Endothelial cell of umbilical vein (primary cell): ENCODE results near the gene N4BP2. TPM values are rescaled to one million over a fixed set of nuclear protein-coding genes. Genes with fewer than 3 reads are reported as not detected.

ENCODE experiments used
- BruUV-seq: library from RNA; stranded (reverse); fragments of 400-500 nt; replicated peaks from 2 replicates; lab custom pipeline; 2021; lab: Mats Ljungman, UMichigan
- CTCF ChIA-PET: fragments of 300-600, 350-600 bp; sonication (Branson Sonifier 250); formaldehyde crosslinking; loops from one replicate; lab custom pipeline; 2021; ENCODE audit warnings: antibody characterized with exemption, inconsistent platforms; lab: Charles Lee
- POLR2A ChIA-PET: fragments of 300-600, 350-600 bp; sonication (Branson Sonifier 250); formaldehyde crosslinking; loops from one replicate; lab custom pipeline; 2021; ENCODE audit warnings: antibody characterized with exemption, inconsistent platforms; lab: Charles Lee
- DNase-seq: peaks from one replicate; pipeline ENCODE4 v3.0.0-alpha.2; 2011; ENCODE audit warnings: low read depth, low spot score
- FAIRE-seq: peaks from 2 replicates; lab custom pipeline; 2011; peaks lifted over from hg19 to GRCh38; lab: Jason Lieb, UNC
- H2AFZ ChIP-seq: 2 replicates; pipeline ENCODE4 v1.6.0; 2012; ENCODE audit warnings: low read depth, low read length, control low read depth, inconsistent platforms
- H3K27ac ChIP-seq: 2 replicates; pipeline ENCODE4 v1.5.1; 2011; ENCODE audit warnings: low read depth, mild to moderate bottlenecking, control low read depth, low read length, moderate library complexity; ENCODE audit not compliant: insufficient read depth
- H3K27me3 ChIP-seq, 2 experiments: 2 replicates each; pipeline versions ENCODE4 v1.6.0 to v1.6.1; 2011; ENCODE audit warnings: low read length in 2 of 2, mixed read lengths in 1 of 2; ENCODE audit not compliant: control insufficient read depth in 2 of 2, insufficient read depth in 2 of 2
- H3K36me3 ChIP-seq, 2 experiments: 2 replicates in 1 of 2; 3 replicates in 1 of 2; pipeline ENCODE4 v1.5.1; 2011; ENCODE audit warnings: low read length in 2 of 2, mild to moderate bottlenecking in 1 of 2, moderate library complexity in 1 of 2; ENCODE audit not compliant: control insufficient read depth in 2 of 2, insufficient read depth in 2 of 2; ENCODE audit errors: extremely low read depth in 1 of 2
- H3K4me1 ChIP-seq: 3 replicates; pipeline ENCODE4 v1.5.1; 2011; ENCODE audit warnings: mild to moderate bottlenecking, low read length; ENCODE audit not compliant: control insufficient read depth, insufficient read depth; ENCODE audit errors: extremely low read depth
- H3K4me2 ChIP-seq: 2 replicates; pipeline ENCODE4 v1.6.1; 2011; ENCODE audit warnings: low read length, control low read depth, mixed read lengths; ENCODE audit not compliant: insufficient read depth
- H3K4me3 ChIP-seq, 3 experiments: fragments of 200-600 bp in 1 of 3; sonication (generic), shearing (Covaris generic) in 1 of 3; replicated peaks in 1 of 3; 2 replicates each; pipeline ENCODE4 v1.5.1; 2011 to 2016; ENCODE audit warnings: control low read depth in 3 of 3, low read length in 3 of 3, mild to moderate bottlenecking in 2 of 3, inconsistent platforms in 1 of 3, low read depth in 1 of 3, moderate library complexity in 1 of 3; ENCODE audit not compliant: insufficient read depth in 1 of 3
- H3K79me2 ChIP-seq: 2 replicates; pipeline ENCODE4 v1.6.0; 2012; ENCODE audit warnings: low read length, inconsistent platforms; ENCODE audit not compliant: control insufficient read depth, insufficient read depth
- H3K9ac ChIP-seq: replicated peaks from 2 replicates; pipeline ENCODE3; 2011; ENCODE audit warnings: low read length, control low read depth; ENCODE audit not compliant: insufficient read depth; ENCODE audit errors: extremely low read depth
- H3K9me1 ChIP-seq: replicated peaks from 3 replicates; pipeline ENCODE4 v1.6.0; 2011; ENCODE audit warnings: mild to moderate bottlenecking, low read length; ENCODE audit not compliant: control insufficient read depth, insufficient read depth; ENCODE audit errors: extremely low read depth
- H3K9me3 ChIP-seq: replicated peaks from 2 replicates; pipeline ENCODE4 v1.5.1; 2012; ENCODE audit warnings: low read length, inconsistent platforms; ENCODE audit not compliant: control insufficient read depth, insufficient read depth
- H4K20me1 ChIP-seq: replicated peaks from 2 replicates; pipeline ENCODE3; 2011; ENCODE audit warnings: mild to moderate bottlenecking, low read length; ENCODE audit not compliant: control insufficient read depth, insufficient read depth; ENCODE audit errors: extremely low read depth
- CTCF ChIP-seq, 2 donors: IDR thresholded peaks; 1 replicate in 1 of 2; 2 replicates in 1 of 2; pipeline ENCODE4 v1.5.1; 2011; ENCODE audit warnings: low read length in 2 of 2, mild to moderate bottlenecking in 2 of 2, moderate library complexity in 2 of 2, control low read depth in 1 of 2, inconsistent platforms in 1 of 2, low read depth in 1 of 2; ENCODE audit not compliant: insufficient read depth in 1 of 2; ENCODE audit errors: extremely low read depth in 1 of 2
- EZH2 ChIP-seq: IDR thresholded peaks from 2 replicates; pipeline ENCODE4 v1.6.1; 2012; ENCODE audit warnings: borderline replicate concordance, low read depth, mild to moderate bottlenecking, moderate library complexity, low read length, inconsistent platforms; ENCODE audit not compliant: severe bottlenecking
- FOS ChIP-seq: IDR thresholded peaks from 2 replicates; pipeline ENCODE4 v1.6.1; 2011; ENCODE audit warnings: mild to moderate bottlenecking, low read length, moderate library complexity, borderline replicate concordance; ENCODE audit not compliant: insufficient read depth
- GATA2 ChIP-seq: IDR thresholded peaks from 2 replicates; pipeline ENCODE4 v1.7.0; 2011; ENCODE audit warnings: low read depth, mild to moderate bottlenecking, moderate library complexity, mixed read lengths, low read length; ENCODE audit not compliant: insufficient read length, insufficient read depth
- JUN ChIP-seq: IDR thresholded peaks from 2 replicates; pipeline ENCODE4 v1.6.1; 2011; ENCODE audit warnings: borderline replicate concordance, low read depth; ENCODE audit not compliant: insufficient read length, insufficient read depth
- MAX ChIP-seq: IDR thresholded peaks from 2 replicates; pipeline ENCODE4 v1.6.1; 2011; ENCODE audit not compliant: insufficient read depth, insufficient read length
- MYC ChIP-seq: IDR thresholded peaks from one replicate; pipeline ENCODE4 v1.6.1; 2011; ENCODE audit warnings: mild to moderate bottlenecking, low read depth, low read length
- POLR2A ChIP-seq: IDR thresholded peaks from 2 replicates; pipeline ENCODE4 v1.6.1; 2012; ENCODE audit warnings: low read depth, mild to moderate bottlenecking, control low read depth, low read length
- POLR2AphosphoS5 ChIP-seq: IDR thresholded peaks from 2 replicates; pipeline ENCODE4 v1.6.1; 2012; ENCODE audit warnings: low read depth, mild to moderate bottlenecking, control low read depth, low read length, moderate library complexity; ENCODE audit not compliant: insufficient read depth
- dilution Hi-C: fragments of 300-500 bp; cut with MboI; formaldehyde crosslinking; loops from one replicate; pipeline ENCODE4 v1.15.0; 2019; ENCODE audit warnings: low sequenced_read_pairs; ENCODE audit not compliant: extremely low pct_ligation_motif_present
- intact Hi-C: fragments of 100-400 bp; cut with micrococcal nuclease; formaldehyde crosslinking; loops from one replicate; pipeline ENCODE4 v1.10.0; 2022
- polyA plus RNA-seq, 4 experiments: library from polyadenylated mRNA; depleted of rRNA in 3 of 4; stranded (reverse) in 3 of 4; unstranded in 1 of 4; fragments of >200 nt; gene quantifications; 2 replicates each; pipeline versions ENCODE4 v1.2.1 to v1.2.3, GENCODE V29; 2011 to 2012; ENCODE audit warnings: missing spikeins in 1 of 4
- total RNA-seq: library from RNA; stranded (reverse); gene quantifications from 2 replicates; pipeline ENCODE4 v1.2.3, GENCODE V29; 2021

Gene N4BP2
- total and polyA plus RNA-seq, 2 donors (not counting 3 experiments of a cell fraction or from before 2014, with no cell fraction given), result 0.87 to 6.9 TPM

- dilution Hi-C loops (no loop called here), intact Hi-C loops (loop anchor here (1.0 to 2.0 kb wide), 4 partner anchors 14 to 136 kb away; no protein-coding TSS in a partner anchor)
- Histone ChIP-seq H3K27me3 (no peaks in the 10 kb centered on the region), H3K4me1 (peaks cover 11% of the 10 kb centered on the region), H3K9ac (peak overlapping the region; percentile 58), H3K36me3 (no peaks in the 10 kb centered on the region), H3K4me3 (no peak overlapping the region), H3K27ac (peak overlapping the region; percentile 70), H4K20me1 (no peaks in the 10 kb centered on the region), H3K4me2 (peak overlapping the region; percentile 62), H3K9me1 (no peaks in the 10 kb centered on the region), H3K9me3 (no peaks in the 10 kb centered on the region), H2AFZ (no peak overlapping the region), H3K79me2 (no peaks in the 10 kb centered on the region)
- DNase-seq (peak; percentile 85), FAIRE-seq (peak; percentile 80)
- ChIA-PET POLR2A (no interaction called here), CTCF (no interaction called here)
- BruUV-seq, result no TSS peak
- peak; percentile 90 for TF ChIP-seq JUN
- TF ChIP-seq FOS, result peak; percentile 76
- TF ChIP-seq POLR2AphosphoS5, result no peak
- TF ChIP-seq GATA2, result peak; percentile 77
These were observed 123.7 kb downstream of the N4BP2 start for GRCh38 chr4:40180356-40180755.

- H3K4me2 ChIP-seq, result no peak overlapping the region
- no peak overlapping the region for H3K9ac ChIP-seq
- FAIRE-seq (no peak), DNase-seq (no peak)
- H3K9me3 ChIP-seq, result no peaks in the 10 kb centered on the region
- no peaks in the 10 kb centered on the region for H4K20me1 ChIP-seq
- H2AFZ ChIP-seq, result no peak overlapping the region
- H3K27me3 ChIP-seq, result no peaks in the 10 kb centered on the region
- H3K79me2 ChIP-seq, result no peaks in the 10 kb centered on the region
- no peak overlapping the region for H3K4me3 ChIP-seq
- intact Hi-C loops, result no loop called here
- POLR2A ChIA-PET, result no interaction called here
- peaks cover 11% of the 10 kb centered on the region for H3K4me1 ChIP-seq
- BruUV-seq, result no TSS peak
- H3K27ac ChIP-seq, result no peak overlapping the region
- TF ChIP-seq MYC (no peak), POLR2AphosphoS5 (no peak), GATA2 (no peak), MAX (no peak), POLR2A (no peak), FOS (no peak), EZH2 (no peak), CTCF (IDR thresholded peaks at IDR 0.05; ENCODE audit: extremely low read depth in 1 of 2, insufficient read depth in 1 of 2, low read depth in 1 of 2, low read length in 2 of 2) (no peak), JUN (no peak)
- no peaks in the 10 kb centered on the region for H3K9me1 ChIP-seq
- CTCF ChIA-PET, result interaction anchor here (1.2 to 1.3 kb wide), 3 partner anchors 13 to 144 kb away, joined by 3 read pairs; no protein-coding TSS in a partner anchor
- H3K36me3 ChIP-seq, result no peaks in the 10 kb centered on the region
- dilution Hi-C loops, result no loop called here
These were observed 125.4 kb downstream of the N4BP2 start for GRCh38 chr4:40182001-40182400.
